ENCODE results near the gene LRFN3. TPM values are rescaled to one million over a fixed set of nuclear protein-coding genes. Genes with fewer than 3 reads are reported as not detected.

Gene LRFN3
- total and polyA plus RNA-seq, 9 donors, result 6.4 to 31.2 (median 20.8) TPM

DNA sequence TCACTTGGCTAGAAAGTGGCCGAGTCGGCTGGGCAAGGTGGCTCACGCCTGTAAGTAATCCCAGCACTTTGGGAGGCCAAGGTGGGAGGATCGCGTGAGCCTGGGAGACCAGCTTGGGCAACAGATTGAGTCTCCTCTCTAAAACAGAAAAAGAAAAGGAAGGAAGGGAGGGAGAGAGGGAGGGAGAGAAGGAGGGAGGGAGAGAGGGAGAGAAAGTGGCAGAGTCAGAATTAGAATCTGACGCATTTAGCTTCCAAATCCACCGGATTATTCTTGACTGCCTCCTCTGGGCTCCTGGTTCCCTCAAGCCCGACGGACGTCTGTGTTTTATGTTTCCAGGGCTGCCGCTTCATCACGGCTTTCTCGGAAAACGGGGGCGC is 22.5 kb downstream of the LRFN3 start:
- DNase-seq, result no peak
- Histone ChIP-seq H3K4me1 (ENCODE audit: insufficient read depth) (peaks cover 7% of the 10 kb centered on the region), H3K36me3 (no peaks in the 10 kb centered on the region), H3K27ac (no peak overlapping the region), H3K9me3 (no peaks in the 10 kb centered on the region), H3K27me3 (no peaks in the 10 kb centered on the region), H3K4me3 (no peak overlapping the region)
- TF ChIP-seq POLR2A (IDR thresholded peaks at IDR 0.05) (no peak), CTCF (IDR thresholded peaks at IDR 0.05) (no peak), EP300 (IDR thresholded peaks at IDR 0.05) (no peak)
- intact Hi-C loops (cut with DNase I), result no loop called here
- WGBS, 3 donors, result 29 to 34% (median 30%) methylated on average over 15 of the region's 15 CpGs

DNA sequence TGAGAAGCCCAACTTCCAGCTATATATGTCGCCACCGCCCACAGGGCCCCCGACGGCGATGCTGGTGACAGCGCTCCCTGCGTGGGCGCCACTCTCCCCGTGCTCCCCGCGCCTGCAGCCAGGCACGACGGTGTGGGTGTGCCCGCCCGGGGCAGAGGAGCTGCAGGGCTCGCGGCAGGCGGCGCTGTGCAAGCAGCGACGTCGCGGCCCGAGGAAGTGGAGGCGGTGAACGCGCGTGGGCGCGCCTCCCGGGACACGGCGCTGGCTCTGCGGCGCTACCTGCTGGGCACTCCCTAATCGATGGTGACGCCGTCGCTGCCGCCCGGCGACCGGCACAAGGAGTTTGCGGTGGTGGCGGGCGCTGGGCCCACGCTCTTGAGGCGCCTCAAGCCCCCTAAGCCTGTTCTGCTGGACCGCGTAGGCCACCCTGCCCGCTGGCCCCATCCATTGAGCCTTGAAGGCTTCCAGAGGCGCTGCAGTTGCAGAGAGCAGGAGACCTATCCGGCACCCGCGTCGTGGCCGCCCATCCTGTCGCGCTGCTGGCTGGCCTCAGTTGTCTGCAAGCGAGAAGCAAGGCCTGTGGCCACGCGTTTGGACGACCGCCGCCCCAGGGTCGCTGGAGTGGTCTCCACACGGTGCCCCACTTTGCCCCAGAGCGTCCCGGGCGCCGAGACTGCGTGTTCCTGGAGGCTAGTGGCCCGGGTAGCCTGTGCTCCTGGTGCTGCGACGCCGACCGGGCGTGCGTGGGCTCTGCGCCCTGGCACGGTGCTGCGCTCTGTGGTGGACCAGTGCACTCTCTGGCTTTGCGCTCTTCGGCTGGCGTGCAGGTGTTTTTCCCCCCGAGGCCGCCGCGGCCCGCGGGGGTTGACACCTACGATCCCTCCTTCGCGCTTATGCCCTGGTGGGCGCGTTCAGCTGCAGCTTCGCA is 23.1 kb downstream of the LRFN3 start:
- TF ChIP-seq CTCF (IDR thresholded peaks at IDR 0.05), result no peak
- TF ChIP-seq POLR2A (IDR thresholded peaks at IDR 0.05), result no peak
- TF ChIP-seq EP300 (IDR thresholded peaks at IDR 0.05), result no peak
- no peaks in the 10 kb centered on the region for H3K27me3 ChIP-seq
- 6 to 11% (median 9%) methylated on average over 68 to 97 of the region's 97 CpGs for WGBS, 3 donors
- H3K4me3 ChIP-seq, result no peak overlapping the region
- H3K27ac ChIP-seq, result no peak overlapping the region
- H3K4me1 ChIP-seq (ENCODE audit: insufficient read depth), result peaks cover 7% of the 10 kb centered on the region
- no peaks in the 10 kb centered on the region for H3K36me3 ChIP-seq
- no peak for DNase-seq
- no peaks in the 10 kb centered on the region for H3K9me3 ChIP-seq
- intact Hi-C loops (cut with DNase I), result no loop called here

DNA sequence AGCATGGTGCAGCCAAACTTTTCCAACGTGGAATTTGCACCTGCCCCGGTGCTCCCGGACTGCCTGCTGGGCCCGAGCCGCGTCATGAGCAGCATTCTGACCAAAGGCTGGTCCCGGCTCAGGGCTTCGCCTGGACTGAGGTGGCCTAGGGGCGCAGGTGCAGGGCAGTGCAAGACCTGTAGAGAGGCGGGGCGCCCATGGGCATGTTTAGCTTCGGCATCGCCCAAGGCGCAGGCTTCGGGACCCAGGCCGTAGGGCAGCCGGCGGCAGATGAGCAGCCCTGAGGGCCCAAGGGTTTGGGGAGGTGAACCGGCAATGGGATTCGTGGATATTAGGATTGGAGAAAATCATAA is 23.8 kb downstream of the LRFN3 start:
- intact Hi-C loops (cut with DNase I), result no loop called here
- Histone ChIP-seq H3K4me3 (no peak overlapping the region), H3K27me3 (no peaks in the 10 kb centered on the region), H3K36me3 (no peaks in the 10 kb centered on the region), H3K9me3 (no peaks in the 10 kb centered on the region), H3K27ac (no peak overlapping the region), H3K4me1 (ENCODE audit: insufficient read depth) (peaks cover 7% of the 10 kb centered on the region)
- no peak for DNase-seq
- TF ChIP-seq EP300 (IDR thresholded peaks at IDR 0.05), result no peak
- TF ChIP-seq CTCF (IDR thresholded peaks at IDR 0.05), result no peak
- no peak for TF ChIP-seq POLR2A (IDR thresholded peaks at IDR 0.05)
- 17 to 33% (median 27%) methylated on average over 20 of the region's 20 CpGs for WGBS, 3 donors

DNA sequence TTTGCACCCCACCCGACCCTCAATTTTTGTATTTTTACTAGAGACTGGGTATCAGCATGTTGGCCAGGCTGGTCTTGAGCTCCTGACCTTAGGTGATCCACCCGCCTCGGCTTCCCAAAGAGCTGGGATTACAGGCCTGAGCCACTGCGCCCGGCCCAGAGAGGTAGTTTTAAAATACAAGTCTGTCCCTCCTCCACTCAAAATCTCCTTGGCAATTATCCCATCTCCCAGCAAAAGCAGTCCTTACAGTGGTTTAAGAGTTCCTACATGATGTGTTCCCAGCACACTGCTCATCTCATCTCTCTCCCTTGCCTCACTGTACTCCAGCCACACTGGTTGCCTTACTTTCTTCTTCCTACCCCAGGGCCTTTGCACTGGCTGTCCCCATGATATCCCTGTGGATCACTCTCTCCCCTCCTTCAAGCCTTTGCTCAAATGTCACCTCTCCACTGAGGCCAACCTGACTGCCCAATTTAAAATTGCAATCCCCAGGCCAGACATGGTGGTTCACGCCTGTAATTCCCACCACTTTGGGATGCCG is 24.3 kb downstream of the LRFN3 start:
- H3K27me3 ChIP-seq, result no peaks in the 10 kb centered on the region
- peaks cover 7% of the 10 kb centered on the region for H3K4me1 ChIP-seq (ENCODE audit: insufficient read depth)
- no peaks in the 10 kb centered on the region for H3K36me3 ChIP-seq
- TF ChIP-seq POLR2A (IDR thresholded peaks at IDR 0.05) (no peak), EP300 (IDR thresholded peaks at IDR 0.05) (no peak), CTCF (IDR thresholded peaks at IDR 0.05) (no peak)
- DNase-seq, result no peak
- H3K9me3 ChIP-seq, result no peaks in the 10 kb centered on the region
- 70 to 76% (median 75%) methylated on average over 7 of the region's 7 CpGs for WGBS, 3 donors
- no peak overlapping the region for H3K4me3 ChIP-seq
- no peak overlapping the region for H3K27ac ChIP-seq
- intact Hi-C loops (cut with DNase I), result no loop called here
